Endothelial cell (in vitro differentiated cells): Measurements from ENCODE around the gene RAB33B. TPM values are rescaled to one million over a fixed set of nuclear protein-coding genes. Genes with fewer than 3 reads are reported as not detected.

ENCODE experiments used
- DNase-seq: peaks from one replicate; pipeline ENCODE4 v3.0.0; 2021; ENCODE audit warnings: low spot score
- H3K27ac Mint-ChIP-seq: one replicate; pipeline ENCODE4 v1.8.0; 2021; ENCODE audit warnings: mixed read lengths, inconsistent platforms; ENCODE audit not compliant: unreplicated experiment
- H3K27me3 Mint-ChIP-seq: one replicate; pipeline ENCODE4 v1.8.0; 2021; ENCODE audit warnings: mild to moderate bottlenecking, moderate library complexity, mixed read lengths, inconsistent platforms; ENCODE audit not compliant: unreplicated experiment
- H3K36me3 Mint-ChIP-seq: one replicate; pipeline ENCODE4 v1.8.0; 2021; ENCODE audit warnings: mild to moderate bottlenecking, low read depth, mixed read lengths, inconsistent platforms; ENCODE audit not compliant: unreplicated experiment
- H3K4me1 Mint-ChIP-seq: one replicate; pipeline ENCODE4 v1.8.0; 2021; ENCODE audit warnings: mild to moderate bottlenecking, mixed read lengths, inconsistent platforms; ENCODE audit not compliant: unreplicated experiment
- H3K4me3 Mint-ChIP-seq: one replicate; pipeline ENCODE4 v1.8.0; 2021; ENCODE audit warnings: mild to moderate bottlenecking, mixed read lengths, inconsistent platforms; ENCODE audit not compliant: unreplicated experiment
- H3K9me3 Mint-ChIP-seq: one replicate; pipeline ENCODE4 v1.8.0; 2021; ENCODE audit warnings: mixed read lengths, inconsistent platforms; ENCODE audit not compliant: unreplicated experiment
- total RNA-seq: library from RNA; stranded (reverse); fragmentation: NEBNext Ultra II Directional; extraction: Animal tissue kit (Norgen Biotek cat#: 25700); gene quantifications from one replicate; pipeline ENCODE4 v1.2.1, GENCODE V29; 2021; ENCODE audit not compliant: unreplicated experiment
- TF ChIP-seq, protein P1 (sequence below): fragments of 200-600 bp; sonication (generic); IDR thresholded peaks from one replicate; pipeline ENCODE4 v1.5.0; 2021; ENCODE audit warnings: antibody characterized with exemption; ENCODE audit not compliant: unreplicated experiment

RAB33B gene
- total RNA-seq, 1 donor from 2014 or later = 11.4 TPM

DNA sequence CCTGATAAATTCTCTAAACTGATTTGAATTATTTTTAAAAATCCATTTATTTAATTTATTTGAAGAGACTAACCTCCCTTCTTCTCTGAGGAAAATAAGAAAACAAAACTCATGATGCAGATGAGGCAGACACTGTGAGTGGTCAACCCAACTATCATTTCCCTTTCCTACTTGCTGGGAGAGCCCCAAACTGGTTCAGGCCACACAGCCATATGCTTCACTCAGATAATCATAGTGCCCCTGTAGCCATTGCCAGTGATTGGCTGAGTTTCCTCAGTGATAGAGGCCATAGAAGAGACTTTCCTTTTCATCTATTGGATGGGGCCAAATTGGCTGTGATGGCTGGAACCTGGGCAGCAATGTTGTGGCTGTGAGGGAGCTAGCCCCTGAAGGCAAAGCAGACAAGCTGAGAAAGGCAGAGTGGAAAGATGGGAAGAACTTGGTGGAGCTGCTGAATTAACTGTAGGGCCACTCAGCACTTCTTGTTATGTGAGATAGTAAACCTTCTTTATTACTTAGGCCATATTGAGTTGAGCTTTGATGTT is 49.8 kb downstream of the RAB33B start:
- DNase-seq = no peak
- H3K27me3 Mint-ChIP-seq = no peaks in the 10 kb centered on the region
- TF ChIP-seq, protein P1, sequence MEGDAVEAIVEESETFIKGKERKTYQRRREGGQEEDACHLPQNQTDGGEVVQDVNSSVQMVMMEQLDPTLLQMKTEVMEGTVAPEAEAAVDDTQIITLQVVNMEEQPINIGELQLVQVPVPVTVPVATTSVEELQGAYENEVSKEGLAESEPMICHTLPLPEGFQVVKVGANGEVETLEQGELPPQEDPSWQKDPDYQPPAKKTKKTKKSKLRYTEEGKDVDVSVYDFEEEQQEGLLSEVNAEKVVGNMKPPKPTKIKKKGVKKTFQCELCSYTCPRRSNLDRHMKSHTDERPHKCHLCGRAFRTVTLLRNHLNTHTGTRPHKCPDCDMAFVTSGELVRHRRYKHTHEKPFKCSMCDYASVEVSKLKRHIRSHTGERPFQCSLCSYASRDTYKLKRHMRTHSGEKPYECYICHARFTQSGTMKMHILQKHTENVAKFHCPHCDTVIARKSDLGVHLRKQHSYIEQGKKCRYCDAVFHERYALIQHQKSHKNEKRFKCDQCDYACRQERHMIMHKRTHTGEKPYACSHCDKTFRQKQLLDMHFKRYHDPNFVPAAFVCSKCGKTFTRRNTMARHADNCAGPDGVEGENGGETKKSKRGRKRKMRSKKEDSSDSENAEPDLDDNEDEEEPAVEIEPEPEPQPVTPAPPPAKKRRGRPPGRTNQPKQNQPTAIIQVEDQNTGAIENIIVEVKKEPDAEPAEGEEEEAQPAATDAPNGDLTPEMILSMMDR = no peak
- no peak overlapping the region for H3K4me3 Mint-ChIP-seq
- no peaks in the 10 kb centered on the region for H3K9me3 Mint-ChIP-seq
- H3K4me1 Mint-ChIP-seq = peaks cover 29% of the 10 kb centered on the region
- no peaks in the 10 kb centered on the region for H3K36me3 Mint-ChIP-seq
- no peak overlapping the region for H3K27ac Mint-ChIP-seq

DNA sequence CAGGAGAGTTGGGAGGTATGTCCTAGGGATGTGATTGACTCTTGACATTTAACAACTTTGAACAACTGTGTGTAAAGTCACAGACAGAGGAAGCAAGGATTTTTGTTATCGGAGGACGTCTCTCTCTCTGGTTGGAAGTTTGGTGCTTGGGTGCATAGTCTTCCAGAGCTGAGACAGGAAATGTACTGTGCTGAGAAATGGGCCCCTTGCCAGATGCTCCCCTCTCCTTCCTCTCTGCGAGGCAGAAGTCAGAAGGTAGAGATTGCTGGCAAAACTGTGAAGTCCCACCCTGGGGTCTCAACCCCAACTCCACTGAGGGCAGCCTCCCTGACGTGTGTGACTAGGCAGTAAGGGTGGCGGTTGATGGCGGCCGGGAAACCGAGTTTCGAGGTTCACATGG is 52.9 kb downstream of the RAB33B start:
- DNase-seq = no peak
- peaks cover 42% of the 10 kb centered on the region for H3K4me1 Mint-ChIP-seq
- no peaks in the 10 kb centered on the region for H3K9me3 Mint-ChIP-seq
- H3K36me3 Mint-ChIP-seq = no peaks in the 10 kb centered on the region
- no peak overlapping the region for H3K27ac Mint-ChIP-seq
- peaks cover 7% of the 10 kb centered on the region for H3K27me3 Mint-ChIP-seq
- no peak overlapping the region for H3K4me3 Mint-ChIP-seq
- TF ChIP-seq, protein P1 = no peak

DNA sequence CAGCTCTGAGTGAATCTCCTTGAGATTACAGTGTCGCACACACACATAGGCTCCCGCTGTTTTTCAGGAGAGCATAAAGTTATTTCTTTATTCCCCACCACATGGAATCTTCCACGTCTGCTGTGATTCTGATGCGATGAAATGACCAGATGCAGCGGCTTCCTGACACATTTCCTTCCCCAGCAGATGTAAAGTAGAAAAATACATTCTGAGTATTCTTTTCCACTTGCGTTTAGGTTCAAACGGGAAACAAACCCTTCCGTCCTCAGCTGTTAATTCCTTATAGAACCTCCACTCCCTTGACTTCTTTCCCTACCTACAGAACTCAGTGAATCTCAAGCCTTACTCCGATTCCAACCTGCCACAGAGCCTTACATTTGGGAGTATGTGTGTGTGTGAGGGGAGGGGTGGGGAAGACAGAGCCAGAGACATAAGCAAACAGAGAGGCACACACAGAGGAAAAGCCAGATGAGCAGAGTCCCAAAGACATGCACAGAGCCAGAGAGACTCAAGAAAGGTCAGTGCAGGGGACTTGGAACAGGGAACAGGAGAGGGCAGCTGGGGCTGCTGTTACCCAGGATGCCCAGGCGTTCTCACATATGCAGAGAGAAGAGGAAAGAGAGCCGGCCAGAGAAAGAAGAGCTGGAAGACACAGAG is 54.8 kb downstream of the RAB33B start:
- no peaks in the 10 kb centered on the region for H3K9me3 Mint-ChIP-seq
- H3K4me3 Mint-ChIP-seq = no peak overlapping the region
- H3K27ac Mint-ChIP-seq = peak overlapping the region; percentile 90
- DNase-seq = no peak
- TF ChIP-seq, protein P1 = no peak
- H3K4me1 Mint-ChIP-seq = peaks cover 33% of the 10 kb centered on the region
- peaks cover 7% of the 10 kb centered on the region for H3K27me3 Mint-ChIP-seq
- no peaks in the 10 kb centered on the region for H3K36me3 Mint-ChIP-seq

DNA sequence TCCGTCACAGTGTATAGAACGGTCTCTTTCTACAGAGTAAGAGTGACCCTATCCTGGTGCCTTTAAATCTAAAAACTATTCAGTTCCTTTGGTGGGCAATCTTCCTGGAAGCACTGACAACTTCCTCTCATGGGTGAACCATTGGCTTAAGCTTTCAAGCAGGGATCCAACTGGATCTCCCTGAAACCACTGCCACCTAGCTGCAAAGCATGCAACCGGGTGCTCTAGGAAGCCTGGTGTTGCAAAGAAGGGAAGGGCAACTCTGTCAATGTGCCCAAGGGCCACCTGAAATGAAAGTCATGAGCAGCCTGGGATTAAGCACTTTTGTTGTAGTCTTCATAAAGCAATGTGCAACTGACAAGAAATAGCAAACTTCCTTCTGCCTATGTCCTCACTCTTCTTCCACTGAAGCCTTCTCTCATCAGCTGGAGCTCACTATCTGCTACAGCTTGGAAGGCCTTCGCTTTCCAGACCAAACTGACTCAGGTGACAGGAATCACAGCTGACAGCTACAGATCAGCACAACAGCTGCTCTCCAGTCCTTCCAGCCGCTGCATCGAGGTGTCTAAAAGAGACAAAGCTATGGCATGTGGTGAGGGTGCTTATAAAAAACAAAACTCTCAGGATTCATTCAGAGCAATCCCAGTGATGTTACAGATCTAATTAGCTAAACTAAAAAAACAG is 55.9 kb downstream of the RAB33B start:
- DNase-seq = peak; percentile 25
- peak overlapping the region; percentile 90 for H3K27ac Mint-ChIP-seq
- peaks cover 7% of the 10 kb centered on the region for H3K27me3 Mint-ChIP-seq
- no peaks in the 10 kb centered on the region for H3K9me3 Mint-ChIP-seq
- no peaks in the 10 kb centered on the region for H3K36me3 Mint-ChIP-seq
- peaks cover 32% of the 10 kb centered on the region for H3K4me1 Mint-ChIP-seq
- TF ChIP-seq, protein P1 = no peak
- no peak overlapping the region for H3K4me3 Mint-ChIP-seq

DNA sequence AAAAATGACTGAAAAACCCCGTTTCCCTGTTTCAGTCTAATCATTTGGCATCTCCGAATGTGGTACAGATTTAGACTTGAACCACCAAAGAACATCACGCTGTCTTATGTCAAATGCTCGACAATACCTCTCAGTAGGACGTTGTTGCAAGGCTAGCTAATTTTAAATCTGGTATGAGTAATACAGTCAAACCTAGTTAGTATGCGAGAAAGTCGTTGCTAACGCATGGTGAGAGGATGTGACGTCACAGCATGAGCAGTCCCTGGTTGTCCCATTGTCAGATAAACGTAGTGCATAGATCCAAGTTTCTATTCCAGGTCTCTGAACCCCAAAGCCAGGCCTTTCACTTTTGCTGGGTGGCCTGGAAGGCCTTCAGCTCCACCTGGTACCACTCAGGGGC is 57.4 kb downstream of the RAB33B start:
- Mint-ChIP-seq H3K36me3 (no peaks in the 10 kb centered on the region), H3K4me1 (peaks cover 27% of the 10 kb centered on the region)
- TF ChIP-seq, protein P1 = no peak

More for the DNA sequence above, 57.4 kb downstream of the RAB33B start:
- H3K27ac Mint-ChIP-seq = no peak overlapping the region
- peaks cover 7% of the 10 kb centered on the region for H3K27me3 Mint-ChIP-seq
- no peak overlapping the region for H3K4me3 Mint-ChIP-seq
- H3K9me3 Mint-ChIP-seq = no peaks in the 10 kb centered on the region
- DNase-seq = no peak
